Measurements from ENCODE around the gene USP43. TPM values are rescaled to one million over a fixed set of nuclear protein-coding genes. Genes with fewer than 3 reads are reported as not detected.

USP43 gene
- total RNA-seq, 1 donor from 2014 or later, result not detected

DNA sequence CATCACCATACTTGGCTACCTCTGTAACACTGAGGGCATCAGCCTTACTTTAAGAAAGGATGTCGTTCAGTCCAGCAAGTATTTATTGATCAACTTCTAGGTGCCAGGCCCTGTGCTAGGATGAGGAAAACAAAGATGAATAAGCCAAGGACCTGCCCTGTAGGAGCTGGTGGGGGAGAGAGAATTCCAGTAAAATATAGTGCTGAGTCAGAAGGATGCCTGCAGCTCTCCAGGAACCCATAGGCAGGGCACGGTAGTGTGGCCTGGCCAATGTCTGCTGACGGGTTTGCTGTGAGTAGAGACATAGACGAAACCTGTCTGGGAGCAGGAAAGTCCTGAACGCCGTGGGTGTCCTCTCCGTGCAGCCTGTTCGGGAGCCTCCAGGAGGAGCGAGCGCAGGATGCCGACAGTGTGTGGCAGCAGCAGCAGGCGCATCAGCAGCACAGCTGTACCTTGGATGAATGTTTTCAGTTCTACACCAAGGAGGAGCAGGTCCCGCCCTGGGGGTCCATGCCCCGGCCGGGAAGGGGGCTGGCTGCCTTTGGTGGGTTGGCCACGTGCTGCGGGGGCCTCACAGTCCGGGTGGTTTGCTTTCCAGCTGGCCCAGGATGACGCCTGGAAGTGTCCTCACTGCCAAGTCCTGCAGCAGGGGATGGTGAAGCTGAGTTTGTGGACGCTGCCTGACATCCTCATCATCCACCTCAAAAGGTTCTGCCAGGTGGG lies 55.6 kb downstream of the USP43 start:
- no peak overlapping the region for H3K4me3 ChIP-seq
- Mint-ChIP-seq H3K4me1 (peaks cover 2% of the 10 kb centered on the region), H3K36me3 (no peaks in the 10 kb centered on the region), H3K4me3 (no peak overlapping the region), H3K27me3 (ENCODE audit: insufficient read depth, low read depth) (peaks cover 13% of the 10 kb centered on the region), H3K27ac (no peak overlapping the region), H3K9me3 (no peaks in the 10 kb centered on the region)
- H3K36me3 ChIP-seq, result no peaks in the 10 kb centered on the region
- no peak overlapping the region for H3K4me2 ChIP-seq
- H3K79me2 ChIP-seq (ENCODE audit: low read depth), result no peaks in the 10 kb centered on the region
- no peaks in the 10 kb centered on the region for H3F3A ChIP-seq (ENCODE audit: low read depth)
- H4K20me1 ChIP-seq (ENCODE audit: low read depth), result no peaks in the 10 kb centered on the region
- no peak for TF ChIP-seq EZH2phosphoT487 (IDR thresholded peaks at IDR 0.05)
- TF ChIP-seq, protein P1, sequence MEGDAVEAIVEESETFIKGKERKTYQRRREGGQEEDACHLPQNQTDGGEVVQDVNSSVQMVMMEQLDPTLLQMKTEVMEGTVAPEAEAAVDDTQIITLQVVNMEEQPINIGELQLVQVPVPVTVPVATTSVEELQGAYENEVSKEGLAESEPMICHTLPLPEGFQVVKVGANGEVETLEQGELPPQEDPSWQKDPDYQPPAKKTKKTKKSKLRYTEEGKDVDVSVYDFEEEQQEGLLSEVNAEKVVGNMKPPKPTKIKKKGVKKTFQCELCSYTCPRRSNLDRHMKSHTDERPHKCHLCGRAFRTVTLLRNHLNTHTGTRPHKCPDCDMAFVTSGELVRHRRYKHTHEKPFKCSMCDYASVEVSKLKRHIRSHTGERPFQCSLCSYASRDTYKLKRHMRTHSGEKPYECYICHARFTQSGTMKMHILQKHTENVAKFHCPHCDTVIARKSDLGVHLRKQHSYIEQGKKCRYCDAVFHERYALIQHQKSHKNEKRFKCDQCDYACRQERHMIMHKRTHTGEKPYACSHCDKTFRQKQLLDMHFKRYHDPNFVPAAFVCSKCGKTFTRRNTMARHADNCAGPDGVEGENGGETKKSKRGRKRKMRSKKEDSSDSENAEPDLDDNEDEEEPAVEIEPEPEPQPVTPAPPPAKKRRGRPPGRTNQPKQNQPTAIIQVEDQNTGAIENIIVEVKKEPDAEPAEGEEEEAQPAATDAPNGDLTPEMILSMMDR (IDR thresholded peaks at IDR 0.05), result no peak
- TF ChIP-seq EZH2 (IDR thresholded peaks at IDR 0.05), result no peak
- no peak for DNase-seq (ENCODE audit: low spot score)
- no peak overlapping the region for H3K9ac ChIP-seq
- H3K9me3 ChIP-seq (ENCODE audit: low read depth), result no peaks in the 10 kb centered on the region
- H3K4me1 ChIP-seq, result no peaks in the 10 kb centered on the region
- H2AFZ ChIP-seq (replicated peaks), result no peak overlapping the region
- H3K27me3 ChIP-seq, result no peaks in the 10 kb centered on the region
- no peak overlapping the region for H3K27ac ChIP-seq

DNA sequence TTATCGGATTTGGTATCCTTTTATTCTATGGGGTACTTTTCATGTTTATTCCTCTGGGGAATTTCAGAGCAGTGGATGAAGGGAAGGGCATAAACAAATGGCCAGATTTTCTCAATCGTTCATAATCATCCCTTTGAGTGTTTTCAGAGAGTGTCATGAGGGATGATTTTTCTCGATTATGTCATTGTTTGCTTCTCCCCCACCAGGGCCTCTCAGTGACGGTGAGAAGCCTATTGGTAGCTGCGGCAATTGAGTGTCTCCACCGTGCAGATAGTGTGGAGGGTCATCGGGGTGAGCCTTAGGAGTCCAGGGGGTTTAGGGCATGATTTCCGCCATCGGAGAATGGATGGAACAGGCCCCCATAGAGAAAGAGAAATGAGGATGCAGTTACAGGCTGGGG lies 57.2 kb downstream of the USP43 start:
- DNase-seq (ENCODE audit: low spot score), result no peak
- Mint-ChIP-seq H3K36me3 (no peaks in the 10 kb centered on the region), H3K27ac (peak overlapping the region; percentile 69), H3K4me3 (no peak overlapping the region), H3K27me3 (ENCODE audit: insufficient read depth, low read depth) (peaks cover 9% of the 10 kb centered on the region), H3K4me1 (peaks cover 2% of the 10 kb centered on the region), H3K9me3 (no peaks in the 10 kb centered on the region)
- H3K4me1 ChIP-seq, result no peaks in the 10 kb centered on the region
- H2AFZ ChIP-seq (replicated peaks), result no peak overlapping the region
- TF ChIP-seq EZH2phosphoT487 (IDR thresholded peaks at IDR 0.05), result no peak
- H3K9ac ChIP-seq, result no peak overlapping the region
- no peaks in the 10 kb centered on the region for H3K9me3 ChIP-seq (ENCODE audit: low read depth)
- H3K27ac ChIP-seq, result no peak overlapping the region
- H3K4me3 ChIP-seq, result no peak overlapping the region
- H4K20me1 ChIP-seq (ENCODE audit: low read depth), result no peaks in the 10 kb centered on the region
- no peaks in the 10 kb centered on the region for H3K27me3 ChIP-seq
- no peaks in the 10 kb centered on the region for H3K79me2 ChIP-seq (ENCODE audit: low read depth)
- no peaks in the 10 kb centered on the region for H3F3A ChIP-seq (ENCODE audit: low read depth)
- H3K4me2 ChIP-seq, result no peak overlapping the region
- no peaks in the 10 kb centered on the region for H3K36me3 ChIP-seq

DNA sequence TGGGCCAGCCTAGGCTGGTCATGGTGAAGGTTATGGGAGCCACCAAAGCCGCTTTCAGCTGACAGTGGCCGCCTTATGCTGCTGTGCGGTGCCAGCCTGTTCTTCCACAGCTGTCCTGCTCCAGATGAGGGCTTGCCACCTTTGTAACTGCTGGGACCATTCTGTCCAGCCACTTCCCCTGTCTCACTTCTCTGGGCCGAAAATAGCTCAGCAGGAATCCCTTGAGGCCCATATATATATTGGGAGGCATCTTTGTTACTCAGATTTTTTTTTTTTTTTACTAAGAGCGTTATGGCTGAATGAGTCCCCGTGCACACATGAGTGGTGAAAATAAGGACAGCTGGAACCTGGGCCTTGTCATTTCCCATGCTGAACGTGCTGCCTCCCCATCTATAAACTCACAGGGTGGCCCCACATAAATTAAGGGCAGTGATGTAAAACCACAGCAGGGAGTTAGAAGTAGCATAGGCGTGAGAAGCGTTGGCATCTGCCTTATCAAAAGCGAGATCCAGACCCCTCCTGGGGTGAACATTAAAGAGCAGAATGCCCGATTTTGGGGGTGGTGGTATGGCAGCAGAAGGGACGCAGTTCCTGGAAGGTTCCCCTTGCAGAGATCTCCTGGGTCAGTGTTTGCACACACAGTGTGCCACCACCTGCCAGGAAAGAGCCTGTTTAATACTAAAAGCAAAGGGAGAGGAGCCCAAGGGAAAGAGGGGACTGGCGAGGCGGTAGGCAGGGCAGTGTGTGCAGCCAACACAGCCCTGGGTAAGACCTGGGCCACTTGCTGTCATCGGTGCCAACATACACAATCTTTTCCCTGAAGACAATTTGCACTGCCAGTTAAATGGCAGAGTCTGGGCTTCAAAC lies 57.8 kb downstream of the USP43 start:
- Histone ChIP-seq H2AFZ (replicated peaks) (no peak overlapping the region), H3F3A (ENCODE audit: low read depth) (no peaks in the 10 kb centered on the region), H3K9ac (no peak overlapping the region), H3K9me3 (ENCODE audit: low read depth) (no peaks in the 10 kb centered on the region), H3K4me3 (no peak overlapping the region), H3K79me2 (ENCODE audit: low read depth) (no peaks in the 10 kb centered on the region), H3K27ac (no peak overlapping the region), H3K4me1 (no peaks in the 10 kb centered on the region), H4K20me1 (ENCODE audit: low read depth) (no peaks in the 10 kb centered on the region), H3K27me3 (no peaks in the 10 kb centered on the region), H3K36me3 (no peaks in the 10 kb centered on the region), H3K4me2 (no peak overlapping the region)
- TF ChIP-seq, protein P1 (IDR thresholded peaks at IDR 0.05), result no peak
- TF ChIP-seq EZH2phosphoT487 (IDR thresholded peaks at IDR 0.05) (no peak), EZH2 (IDR thresholded peaks at IDR 0.05) (no peak)
- Mint-ChIP-seq H3K4me3 (no peak overlapping the region), H3K27ac (no peak overlapping the region), H3K36me3 (no peaks in the 10 kb centered on the region), H3K27me3 (ENCODE audit: insufficient read depth, low read depth) (peaks cover 9% of the 10 kb centered on the region), H3K9me3 (no peaks in the 10 kb centered on the region), H3K4me1 (peaks cover 2% of the 10 kb centered on the region)
- DNase-seq (ENCODE audit: low spot score), result no peak

DNA sequence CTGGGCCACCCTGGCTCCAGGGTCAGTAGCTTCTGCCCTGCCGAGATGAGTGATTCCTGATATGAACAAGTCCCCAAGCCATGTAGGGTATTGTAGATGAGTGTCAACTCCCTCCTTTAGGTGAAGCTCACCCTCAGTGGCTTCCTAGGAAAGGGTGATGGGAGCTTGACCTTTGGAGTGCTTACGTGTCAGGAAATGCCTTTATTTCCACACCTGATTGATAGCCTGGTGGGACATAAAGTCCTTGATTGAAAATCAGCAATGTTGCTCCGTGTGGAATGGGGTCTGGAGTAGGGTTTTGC lies 58.4 kb downstream of the USP43 start:
- H3K4me1 Mint-ChIP-seq, result peaks cover 2% of the 10 kb centered on the region
- no peaks in the 10 kb centered on the region for H3K36me3 ChIP-seq
- no peak overlapping the region for H3K27ac ChIP-seq
- H3K9ac ChIP-seq, result no peak overlapping the region
- TF ChIP-seq EZH2phosphoT487 (IDR thresholded peaks at IDR 0.05), result no peak
- TF ChIP-seq, protein P1 (IDR thresholded peaks at IDR 0.05), result no peak
- no peak for TF ChIP-seq EZH2 (IDR thresholded peaks at IDR 0.05)
- H3K4me3 Mint-ChIP-seq, result no peak overlapping the region
- no peaks in the 10 kb centered on the region for H3K4me1 ChIP-seq
- no peak overlapping the region for H3K4me3 ChIP-seq
- no peaks in the 10 kb centered on the region for H3K79me2 ChIP-seq (ENCODE audit: low read depth)
- no peak overlapping the region for H2AFZ ChIP-seq (replicated peaks)
- DNase-seq (ENCODE audit: low spot score), result no peak
- no peaks in the 10 kb centered on the region for H3K27me3 ChIP-seq
- H3K9me3 Mint-ChIP-seq, result no peaks in the 10 kb centered on the region
- H4K20me1 ChIP-seq (ENCODE audit: low read depth), result no peaks in the 10 kb centered on the region
- no peak overlapping the region for H3K4me2 ChIP-seq
- H3K27ac Mint-ChIP-seq, result no peak overlapping the region
- H3F3A ChIP-seq (ENCODE audit: low read depth), result no peaks in the 10 kb centered on the region
- peaks cover 9% of the 10 kb centered on the region for H3K27me3 Mint-ChIP-seq (ENCODE audit: insufficient read depth, low read depth)
- no peaks in the 10 kb centered on the region for H3K9me3 ChIP-seq (ENCODE audit: low read depth)
- H3K36me3 Mint-ChIP-seq, result no peaks in the 10 kb centered on the region

Data from neural progenitor cell (in vitro differentiated cells).